Prostate gland (tissue), 2 donors: ENCODE measurements around the gene OR10H1. TPM values are rescaled to one million over a fixed set of nuclear protein-coding genes. Genes with fewer than 3 reads are reported as not detected.
"Not testable (repeated sequence)": the region's sequence is repeated elsewhere in the genome, so short reads cannot be mapped to it uniquely, and the experiment has no call there.

ENCODE experiments used
- DNase-seq: peaks from one replicate; pipeline ENCODE4 v3.0.0-alpha.2; 2019; ENCODE audit warnings: low spot score
- H3K27ac ChIP-seq, 2 donors: fragments of 200-600 bp; sonication (generic); 2 replicates each; pipeline ENCODE4 v1.5.1; 2017 to 2019
- H3K27me3 ChIP-seq: fragments of 200-600 bp; sonication (generic); replicated peaks from 2 replicates; pipeline ENCODE4 v1.5.1; 2019; ENCODE audit not compliant: insufficient read depth
- H3K36me3 ChIP-seq, 2 donors: fragments of 200-600 bp; sonication (generic); 1 replicate in 1 of 2; 2 replicates in 1 of 2; pipeline versions ENCODE4 v1.5.1 to v1.8.1; 2017 to 2019
- H3K4me1 ChIP-seq: fragments of 200-600 bp; sonication (generic); replicated peaks from 2 replicates; pipeline ENCODE4 v1.5.1; 2019
- H3K4me3 ChIP-seq, 2 donors: fragments of 200-600 bp; sonication (generic); 2 replicates each; pipeline ENCODE4 v1.5.1; 2017 to 2019
- H3K9me3 ChIP-seq: fragments of 200-600 bp; sonication (generic); 2 replicates; pipeline ENCODE4 v1.5.1; 2017
- CTCF ChIP-seq, 4 experiments: fragments of 200-600 bp in 2 of 4; fragments of 450-650 bp in 2 of 4; sonication (generic) in 2 of 4; IDR thresholded peaks; 1 replicate in 3 of 4; 2 replicates in 1 of 4; pipeline ENCODE4 v1.5.1; 2016 to 2019; ENCODE audit warnings: antibody characterized with exemption in 4 of 4, mild to moderate bottlenecking in 2 of 4, moderate library complexity in 2 of 4
- POLR2A ChIP-seq: fragments of 450-650 bp; IDR thresholded peaks from one replicate; pipeline ENCODE4 v1.6.1; 2016; ENCODE audit warnings: antibody characterized with exemption, mild to moderate bottlenecking
- POLR2AphosphoS5 ChIP-seq: sonication (generic); formaldehyde crosslinking; IDR thresholded peaks from one replicate; pipeline ENCODE4 v1.6.1; 2017; ENCODE audit warnings: antibody characterized with exemption
- WGBS: methylation state at CpG from one replicate; pipeline ENCODE4 v1.1.5; 2018; 5-methylcytosine and 5-hydroxymethylcytosine counted together
- intact Hi-C: fragments of 100-400 bp; cut with DNase I; formaldehyde crosslinking; loops from one replicate; pipeline ENCODE4 v1.14.2; 2022
- total RNA-seq, 2 donors: library from RNA; depleted of rRNA; stranded (reverse); fragments of >200 nt; gene quantifications; one replicate each; pipeline ENCODE4 v1.1.0, GENCODE V29; 2016

Gene OR10H1
- total RNA-seq, 2 donors from 2014 or later, result 0.64 to 0.97 TPM

- H3K9me3 ChIP-seq, result no peaks in the 10 kb centered on the region
- DNase-seq, result no peak
- H3K36me3 ChIP-seq, result no peaks in the 10 kb centered on the region
- H3K4me3 ChIP-seq, result no peak overlapping the region
- intact Hi-C loops, result no loop called here
- H3K27me3 ChIP-seq, result no peaks in the 10 kb centered on the region
- peak overlapping the region; percentile 100 for H3K27ac ChIP-seq
- TF ChIP-seq CTCF (IDR thresholded peaks at IDR 0.05) (no peak), POLR2A (no peak), POLR2AphosphoS5 (no peak)
- WGBS, result 88% methylated on average over 2 of the region's 2 CpGs
- H3K4me1 ChIP-seq, result peaks cover 12% of the 10 kb centered on the region
These were observed 25.4 kb upstream of the OR10H1 start for GRCh38 chr19:15840833-15841232.

GRCh38 chr19:15839888-15840287 is 24.4 kb upstream of the OR10H1 start:
- H3K36me3 ChIP-seq, DNase-seq, H3K9me3 ChIP-seq, H3K27me3 ChIP-seq, intact Hi-C loops, H3K4me3 ChIP-seq: not testable (repeated sequence)
- Histone ChIP-seq H3K27ac (peak overlapping the region; percentile 100), H3K4me1 (peaks cover 12% of the 10 kb centered on the region)
- WGBS, result 76% methylated on average over 4 of the region's 4 CpGs

- H3K27me3 ChIP-seq, result no peaks in the 10 kb centered on the region
- TF ChIP-seq POLR2AphosphoS5 (no peak), CTCF (IDR thresholded peaks at IDR 0.05) (no peak), POLR2A (no peak)
- no peaks in the 10 kb centered on the region for H3K36me3 ChIP-seq
- 75% methylated on average over 3 of the region's 3 CpGs for WGBS
- no peak for DNase-seq
- H3K4me1 ChIP-seq, result peaks cover 12% of the 10 kb centered on the region
- H3K27ac ChIP-seq, result peak overlapping the region; percentile 100
- intact Hi-C loops, result no loop called here
- no peaks in the 10 kb centered on the region for H3K9me3 ChIP-seq
- H3K4me3 ChIP-seq, result no peak overlapping the region
These were observed 22.9 kb upstream of the OR10H1 start for GRCh38 chr19:15838351-15838750.

- TF ChIP-seq POLR2AphosphoS5 (peak; percentile 47), CTCF (IDR thresholded peaks at IDR 0.05) (no peak)
- intact Hi-C loops, result no loop called here
- no peaks in the 10 kb centered on the region for H3K27me3 ChIP-seq
- 0% methylated on average over 9 of the region's 9 CpGs for WGBS
- H3K9me3 ChIP-seq, result no peaks in the 10 kb centered on the region
- peak; percentile 76 for DNase-seq
- peak overlapping the region; percentile 57 to 72 for H3K4me3 ChIP-seq
- peak overlapping the region; percentile 100 for H3K27ac ChIP-seq
- H3K4me1 ChIP-seq, result peaks cover 7% of the 10 kb centered on the region
- H3K36me3 ChIP-seq, result no peaks in the 10 kb centered on the region
These were observed 21.8 kb upstream of the OR10H1 start for GRCh38 chr19:15837221-15837731.

GRCh38 chr19:15836330-15837220 is 21.1 kb upstream of the OR10H1 start:
- 1% methylated on average over 60 of the region's 65 CpGs for WGBS
- no peaks in the 10 kb centered on the region for H3K27me3 ChIP-seq
- H3K4me1 ChIP-seq, result peaks cover 7% of the 10 kb centered on the region
- H3K36me3 ChIP-seq, result no peaks in the 10 kb centered on the region
- intact Hi-C loops, result no loop called here
- DNase-seq, result peak; percentile 98
- H3K4me3 ChIP-seq, result peak overlapping the region; percentile 57 to 72
- peak overlapping the region; percentile 100 for H3K27ac ChIP-seq
- TF ChIP-seq CTCF (IDR thresholded peaks at IDR 0.05) (no peak), POLR2A (peak; percentile 85), POLR2AphosphoS5 (peak; percentile 84)
- H3K9me3 ChIP-seq, result no peaks in the 10 kb centered on the region
